Transverse colon (tissue), 4 donors: Measurements from ENCODE around the gene TEDDM1. TPM values are rescaled to one million over a fixed set of nuclear protein-coding genes. Genes with fewer than 3 reads are reported as not detected.

Experiments used
- DNase-seq: peaks from one replicate; pipeline ENCODE4 v3.0.0-alpha.2; 2019
- H3K27ac ChIP-seq, 4 donors: fragments of 200-600 bp; sonication (generic); 2 replicates each; pipeline ENCODE4 v1.5.1; 2016 to 2018; ENCODE audit warnings: inconsistent platforms in 4 of 4
- H3K27me3 ChIP-seq: fragments of 200-600 bp; sonication (generic); 2 replicates; pipeline ENCODE4 v1.5.1; 2017; ENCODE audit warnings: inconsistent platforms
- H3K36me3 ChIP-seq, 4 donors: fragments of 200-600 bp; sonication (generic); 2 replicates each; pipeline ENCODE4 v1.5.1; 2017 to 2019; ENCODE audit warnings: inconsistent platforms in 4 of 4
- H3K4me1 ChIP-seq, 4 donors: fragments of 200-600 bp; sonication (generic); 2 replicates each; pipeline ENCODE4 v1.5.1; 2017 to 2020; ENCODE audit warnings: inconsistent platforms in 4 of 4
- H3K4me3 ChIP-seq, 4 donors: fragments of 200-600 bp; sonication (generic); 1 replicate in 1 of 4; 2 replicates in 3 of 4; pipeline versions ENCODE4 v1.5.1 to v1.6.1; 2017 to 2019; ENCODE audit warnings: inconsistent platforms in 4 of 4
- H3K9me3 ChIP-seq, 2 donors: fragments of 200-600 bp; sonication (generic); 2 replicates each; pipeline ENCODE4 v1.5.1; 2017 to 2019; ENCODE audit warnings: inconsistent platforms in 2 of 2
- EP300 ChIP-seq: sonication (generic); formaldehyde crosslinking; IDR thresholded peaks from one replicate; pipeline ENCODE4 v1.6.1; 2017; ENCODE audit warnings: antibody characterized with exemption, low read depth
- POLR2A ChIP-seq: fragments of 450-650 bp; IDR thresholded peaks from one replicate; pipeline ENCODE4 v1.6.1; 2016; ENCODE audit warnings: antibody characterized with exemption, mild to moderate bottlenecking, moderate library complexity
- POLR2AphosphoS5 ChIP-seq, 3 donors: sonication (generic); formaldehyde crosslinking; IDR thresholded peaks; one replicate each; pipeline ENCODE4 v1.6.1; 2016; ENCODE audit warnings: antibody characterized with exemption in 3 of 3
- WGBS, 2 donors: methylation state at CpG; one replicate each; pipeline ENCODE4 v1.1.5; 2018; ENCODE audit warnings: low coverage in 1 of 2; 5-methylcytosine and 5-hydroxymethylcytosine counted together
- in situ Hi-C, 4 donors: fragments of 200-750 bp; cut with MboI; loops; one replicate each; pipeline versions ENCODE4 v1.15.0 to v1.15.1; 2017; ENCODE audit warnings: low sequenced_read_pairs in 3 of 4, low pct_ligation_motif_present in 1 of 4, low pct_unique_long_range_greater_than_20kb in 1 of 4
- intact Hi-C: fragments of 100-400 bp; cut with DNase I; formaldehyde crosslinking; loops from one replicate; pipeline ENCODE4 v1.15.1; 2023; ENCODE audit warnings: low total_unique reads
- total RNA-seq, 4 donors: library from RNA; depleted of rRNA; stranded (reverse); fragments of >200 nt; gene quantifications; one replicate each; pipeline ENCODE4 v1.1.0, GENCODE V29; 2016
- TF ChIP-seq, protein P1 (sequence below), 5 experiments: fragments of 200-600 bp in 3 of 5; fragments of 450-650 bp in 2 of 5; sonication (generic) in 3 of 5; IDR thresholded peaks; 1 replicate in 2 of 5; 2 replicates in 3 of 5; pipeline ENCODE4 v1.5.1; 2016 to 2017; ENCODE audit warnings: antibody characterized with exemption in 5 of 5, inconsistent platforms in 3 of 5, mild to moderate bottlenecking in 2 of 5, moderate library complexity in 1 of 5

The TEDDM1 gene
- total RNA-seq, 4 donors from 2014 or later, result not detected

DNA sequence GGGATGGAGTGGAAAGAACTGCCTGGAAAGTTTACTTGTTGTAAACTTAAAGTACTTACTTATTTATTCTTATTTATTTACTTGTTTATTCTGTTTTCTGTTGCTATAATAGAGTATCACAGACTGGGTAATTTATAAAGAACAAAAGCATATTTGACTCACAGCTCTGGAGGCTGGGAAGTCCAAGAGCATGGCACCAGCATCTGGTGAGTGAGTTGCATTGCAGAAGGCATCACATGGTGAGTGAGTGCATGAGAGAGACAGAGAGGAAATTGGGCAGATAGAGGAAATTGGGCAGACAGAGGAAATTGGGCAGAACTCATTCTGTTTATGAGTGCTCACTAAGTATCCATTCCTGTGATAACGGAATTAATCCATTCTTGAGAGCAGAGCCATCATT, 37.9 kb upstream of the TEDDM1 start:
- no peak for DNase-seq
- intact Hi-C loops, result no loop called here
- Histone ChIP-seq H3K4me3 (no peak overlapping the region), H3K27me3 (no peaks in the 10 kb centered on the region), H3K9me3 (no peaks in the 10 kb centered on the region), H3K4me1 (no peaks in the 10 kb centered on the region), H3K27ac (no peak overlapping the region), H3K36me3 (no peaks in the 10 kb centered on the region)
- WGBS, 2 donors, result 91 to 100% methylated on average over 1 of the region's 1 CpG
- TF ChIP-seq, protein P1, sequence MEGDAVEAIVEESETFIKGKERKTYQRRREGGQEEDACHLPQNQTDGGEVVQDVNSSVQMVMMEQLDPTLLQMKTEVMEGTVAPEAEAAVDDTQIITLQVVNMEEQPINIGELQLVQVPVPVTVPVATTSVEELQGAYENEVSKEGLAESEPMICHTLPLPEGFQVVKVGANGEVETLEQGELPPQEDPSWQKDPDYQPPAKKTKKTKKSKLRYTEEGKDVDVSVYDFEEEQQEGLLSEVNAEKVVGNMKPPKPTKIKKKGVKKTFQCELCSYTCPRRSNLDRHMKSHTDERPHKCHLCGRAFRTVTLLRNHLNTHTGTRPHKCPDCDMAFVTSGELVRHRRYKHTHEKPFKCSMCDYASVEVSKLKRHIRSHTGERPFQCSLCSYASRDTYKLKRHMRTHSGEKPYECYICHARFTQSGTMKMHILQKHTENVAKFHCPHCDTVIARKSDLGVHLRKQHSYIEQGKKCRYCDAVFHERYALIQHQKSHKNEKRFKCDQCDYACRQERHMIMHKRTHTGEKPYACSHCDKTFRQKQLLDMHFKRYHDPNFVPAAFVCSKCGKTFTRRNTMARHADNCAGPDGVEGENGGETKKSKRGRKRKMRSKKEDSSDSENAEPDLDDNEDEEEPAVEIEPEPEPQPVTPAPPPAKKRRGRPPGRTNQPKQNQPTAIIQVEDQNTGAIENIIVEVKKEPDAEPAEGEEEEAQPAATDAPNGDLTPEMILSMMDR (IDR thresholded peaks at IDR 0.05), result no peak
- no peak for TF ChIP-seq EP300
- no peak for TF ChIP-seq POLR2A
- TF ChIP-seq POLR2AphosphoS5 (IDR thresholded peaks at IDR 0.05), result no peak
- in situ Hi-C loops, result no loop called here

DNA sequence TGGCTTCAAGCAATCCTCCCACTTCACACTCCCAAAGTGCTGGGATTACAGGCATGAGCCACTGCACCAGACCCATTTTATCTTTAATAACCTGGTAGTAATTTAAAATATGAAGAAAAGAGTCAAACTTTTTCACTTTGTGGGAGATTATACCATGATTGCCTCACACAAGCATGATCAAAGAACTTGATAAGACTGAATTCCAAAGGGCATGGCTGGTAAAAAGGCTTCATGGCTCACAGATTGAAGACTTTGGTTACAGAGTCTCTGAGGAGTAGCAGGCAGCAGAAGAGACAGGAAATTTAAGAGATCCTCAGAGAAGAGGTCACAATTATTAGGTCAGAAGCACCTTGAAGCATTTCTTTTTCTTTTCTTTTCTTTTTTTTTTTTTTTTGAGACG, 33.1 kb upstream of the TEDDM1 start:
- H3K9me3 ChIP-seq, result no peaks in the 10 kb centered on the region
- in situ Hi-C loops (no loop called here), intact Hi-C loops (no loop called here)
- no peaks in the 10 kb centered on the region for H3K27me3 ChIP-seq
- H3K27ac ChIP-seq, result no peak overlapping the region
- TF ChIP-seq, protein P1 (IDR thresholded peaks at IDR 0.05), result no peak
- TF ChIP-seq POLR2AphosphoS5 (IDR thresholded peaks at IDR 0.05) (no peak), POLR2A (no peak), EP300 (no peak)
- no peaks in the 10 kb centered on the region for H3K36me3 ChIP-seq
- H3K4me3 ChIP-seq, result no peak overlapping the region
- no peaks in the 10 kb centered on the region for H3K4me1 ChIP-seq
- no peak for DNase-seq
- 86 to 100% methylated on average over 1 of the region's 1 CpG for WGBS, 2 donors

DNA sequence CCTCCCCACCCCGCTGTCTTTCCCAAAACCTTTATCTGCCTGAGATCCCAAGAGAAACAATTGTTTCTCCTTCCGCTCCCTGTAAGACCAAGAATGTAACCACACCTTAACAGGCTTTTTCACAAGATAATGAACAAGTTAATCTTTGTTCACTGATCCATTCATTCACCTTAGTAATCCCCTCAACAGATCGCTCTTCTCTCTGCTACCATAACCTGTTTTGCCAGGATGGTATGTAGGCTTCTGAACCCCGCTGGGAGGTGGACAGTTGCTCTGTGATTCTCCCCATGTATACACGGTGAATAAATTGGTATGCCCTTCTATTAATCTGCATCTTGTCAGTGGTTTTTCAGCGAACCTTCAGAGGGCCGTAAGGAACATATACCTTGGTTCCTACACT, 30.8 kb upstream of the TEDDM1 start:
- Histone ChIP-seq H3K27ac (no peak overlapping the region), H3K4me1 (no peaks in the 10 kb centered on the region), H3K27me3 (no peaks in the 10 kb centered on the region), H3K4me3 (no peak overlapping the region), H3K36me3 (no peaks in the 10 kb centered on the region), H3K9me3 (no peaks in the 10 kb centered on the region)
- WGBS, 2 donors, result 89 to 94% methylated on average over 4 to 7 of the region's 7 CpGs
- DNase-seq, result no peak
- TF ChIP-seq POLR2AphosphoS5 (IDR thresholded peaks at IDR 0.05) (no peak), POLR2A (no peak), EP300 (no peak)
- TF ChIP-seq, protein P1 (IDR thresholded peaks at IDR 0.05), result no peak
- in situ Hi-C loops, result no loop called here
- intact Hi-C loops, result no loop called here

DNA sequence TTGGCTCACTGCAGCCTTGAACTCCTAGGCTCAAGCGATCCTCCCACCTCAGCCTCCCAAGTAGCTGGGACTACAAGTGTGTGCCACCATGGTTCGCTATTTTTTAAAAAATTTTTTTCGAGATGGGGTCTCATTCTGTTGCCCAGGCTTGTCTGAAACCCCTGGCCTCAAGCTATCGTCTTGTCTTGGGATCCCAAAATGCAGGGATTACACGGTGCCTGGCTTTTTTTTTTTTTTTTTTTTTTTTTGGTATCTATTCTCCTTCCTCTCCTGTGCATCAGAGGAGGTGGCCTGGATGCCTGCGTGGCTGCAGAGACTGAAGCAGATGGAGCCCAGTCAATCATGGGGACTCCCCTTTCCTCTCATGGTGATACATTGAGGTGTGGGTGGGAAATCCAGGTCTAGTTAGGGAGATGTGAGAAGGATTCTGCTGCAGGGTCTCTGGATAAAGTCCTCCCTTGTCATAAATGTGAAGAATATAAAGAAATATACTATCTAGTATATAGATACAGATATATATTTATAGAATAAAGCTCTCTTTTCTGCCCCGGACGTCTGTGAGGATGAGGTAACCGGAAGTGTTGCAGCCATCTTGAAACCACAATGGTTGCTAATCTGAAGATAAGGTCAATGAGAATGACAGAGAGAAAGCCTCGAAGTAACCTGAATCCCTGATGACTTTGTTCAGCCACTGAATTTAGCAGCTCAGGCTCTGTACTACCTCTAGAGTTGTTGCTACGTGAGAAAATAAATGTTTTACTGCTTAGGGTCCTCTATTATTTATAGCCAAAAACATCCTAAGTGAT, 30.0 kb upstream of the TEDDM1 start:
- Histone ChIP-seq H3K27ac (no peak overlapping the region), H3K4me3 (no peak overlapping the region), H3K9me3 (no peaks in the 10 kb centered on the region), H3K4me1 (no peaks in the 10 kb centered on the region), H3K36me3 (no peaks in the 10 kb centered on the region), H3K27me3 (no peaks in the 10 kb centered on the region)
- no peak for DNase-seq
- in situ Hi-C loops (no loop called here), intact Hi-C loops (no loop called here)
- WGBS, 2 donors, result 77 to 78% methylated on average over 10 to 11 of the region's 11 CpGs
- no peak for TF ChIP-seq POLR2A
- TF ChIP-seq, protein P1 (IDR thresholded peaks at IDR 0.05), result no peak
- no peak for TF ChIP-seq POLR2AphosphoS5 (IDR thresholded peaks at IDR 0.05)
